Common myeloid progenitor, CD34-positive (primary cell): ENCODE results near the gene TPGS1.
A peak's percentile ranks its signal among the peaks of the same experiment; 100 is the strongest.

ENCODE experiments used
- CTCF ChIA-PET: fragments of 350-600 bp; sonication (Branson Sonifier 250); formaldehyde crosslinking; loops from one replicate; lab custom pipeline; 2021; ENCODE audit warnings: antibody characterized with exemption; lab: Charles Lee
- POLR2A ChIA-PET: fragments of 350-600 bp; sonication (Branson Sonifier 250); formaldehyde crosslinking; loops from one replicate; lab custom pipeline; 2021; ENCODE audit warnings: antibody characterized with exemption; lab: Charles Lee
- DNase-seq, 3 donors: peaks; one replicate each; pipeline versions ENCODE4 v3.0.0 to v3.0.0-alpha.2; 2013
- H3K27ac ChIP-seq, 2 experiments: 1 replicate in 1 of 2; 2 replicates in 1 of 2; pipeline ENCODE4 v1.7.0; 2013; ENCODE audit warnings: inconsistent platforms in 2 of 2, low read length in 2 of 2, mild to moderate bottlenecking in 2 of 2, low read depth in 1 of 2, moderate library complexity in 1 of 2; ENCODE audit not compliant: severe bottlenecking in 2 of 2, insufficient read depth in 1 of 2, poor library complexity in 1 of 2
- H3K27me3 ChIP-seq, 5 experiments: replicated peaks in 2 of 5; 1 replicate in 3 of 5; 2 replicates in 2 of 5; pipeline versions ENCODE4 v1.6.1 to v1.7.0; 2013; ENCODE audit warnings: low read length in 4 of 5, mild to moderate bottlenecking in 2 of 5, moderate library complexity in 2 of 5, inconsistent platforms in 1 of 5; ENCODE audit not compliant: insufficient read depth in 5 of 5, control insufficient read depth in 4 of 5
- H3K36me3 ChIP-seq, 4 experiments: 1 replicate in 2 of 4; 2 replicates in 2 of 4; pipeline versions ENCODE4 v1.6.1 to v1.7.0; 2013; ENCODE audit warnings: low read length in 3 of 4, control low read depth in 1 of 4, mild to moderate bottlenecking in 1 of 4; ENCODE audit not compliant: control insufficient read depth in 4 of 4, insufficient read depth in 4 of 4
- H3K4me1 ChIP-seq, 4 experiments: 1 replicate in 3 of 4; 2 replicates in 1 of 4; pipeline versions ENCODE4 v1.6.1 to v1.7.1; 2013; ENCODE audit warnings: low read length in 3 of 4, mild to moderate bottlenecking in 3 of 4, control low read depth in 1 of 4, inconsistent platforms in 1 of 4, moderate library complexity in 1 of 4; ENCODE audit not compliant: control insufficient read depth in 4 of 4, insufficient read depth in 4 of 4; ENCODE audit errors: control extremely low read depth in 1 of 4
- H3K4me3 ChIP-seq, 7 experiments: 1 replicate in 4 of 7; 2 replicates in 3 of 7; pipeline versions ENCODE4 v1.5.1 to v1.7.0; 2013; ENCODE audit warnings: mild to moderate bottlenecking in 7 of 7, low read length in 6 of 7, moderate library complexity in 6 of 7, inconsistent platforms in 2 of 7, low read depth in 2 of 7, control low read depth in 1 of 7; ENCODE audit not compliant: insufficient read depth in 4 of 7, control insufficient read depth in 1 of 7; ENCODE audit errors: extremely low read depth in 1 of 7
- H3K9me3 ChIP-seq, 5 experiments: 1 replicate in 4 of 5; 2 replicates in 1 of 5; pipeline versions ENCODE4 v1.6.1 to v1.7.1; 2013; ENCODE audit warnings: low read length in 4 of 5, mild to moderate bottlenecking in 2 of 5, inconsistent platforms in 1 of 5, low read depth in 1 of 5, moderate library complexity in 1 of 5; ENCODE audit not compliant: control insufficient read depth in 4 of 5, insufficient read depth in 2 of 5; ENCODE audit errors: control extremely low read depth in 1 of 5
- WGBS: methylation state at CpG from one replicate; pipeline ENCODE4 v1.1.5; 2013; ENCODE audit not compliant: insufficient coverage; 5-methylcytosine and 5-hydroxymethylcytosine counted together

The TPGS1 gene

DNA sequence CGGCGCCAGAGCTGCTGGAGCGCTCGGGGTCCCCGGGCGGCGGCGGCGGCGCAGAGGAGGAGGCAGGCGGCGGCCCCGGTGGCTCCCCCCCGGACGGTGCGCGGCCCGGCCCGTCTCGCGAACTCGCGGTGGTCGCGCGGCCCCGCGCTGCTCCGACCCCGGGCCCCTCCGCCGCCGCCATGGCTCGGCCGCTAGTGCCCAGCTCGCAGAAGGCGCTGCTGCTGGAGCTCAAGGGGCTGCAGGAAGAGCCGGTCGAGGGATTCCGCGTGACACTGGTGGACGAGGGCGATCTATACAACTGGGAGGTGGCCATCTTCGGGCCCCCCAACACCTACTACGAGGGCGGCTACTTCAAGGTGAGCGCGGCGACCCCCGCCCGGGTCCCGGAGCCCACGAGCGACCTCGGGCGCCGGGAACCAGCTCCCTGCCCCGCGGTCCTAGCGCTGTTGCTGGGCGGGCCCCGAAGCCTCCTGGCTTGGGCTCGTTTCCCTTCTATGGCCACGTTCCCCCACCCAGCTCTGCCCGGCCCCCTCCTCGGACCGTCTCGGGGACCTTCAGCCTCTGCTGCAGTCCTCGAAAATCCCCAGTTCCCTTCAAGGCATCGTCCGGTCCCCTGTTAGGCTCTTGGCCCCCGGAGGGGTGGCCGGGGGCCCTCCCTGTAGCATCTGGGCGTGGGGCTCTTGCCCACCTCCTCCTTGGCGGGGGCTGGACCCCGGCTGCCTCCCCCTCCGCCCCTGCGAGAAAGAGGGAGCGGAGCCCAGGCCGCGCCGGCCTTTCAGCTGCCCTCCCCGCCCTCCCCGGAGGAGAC is 24.7 kb downstream of the TPGS1 start, which contains the start of gene CDC34:
Gene CDC34, plus strand, starts transcription at position 8 of the 808 bp plus-strand sequence. Its CDS starts 172 bp downstream, at position 180.
- Histone ChIP-seq H3K9me3 (no peaks in the 10 kb centered on the region), H3K36me3 (peaks cover 4 to 20% (median 12%) of the 10 kb centered on the region in 4 experiments), H3K4me1 (peaks cover 0 to 28% (median 22%) of the 10 kb centered on the region in 4 experiments), H3K4me3 (peak within 1 kb of the TSS; percentile 75 to 90 (median 89)), H3K27ac (peak within 1 kb of the TSS; percentile 72 to 90), H3K27me3 (no peaks in the 10 kb centered on the region)
- ChIA-PET POLR2A (interaction anchor here (0.6 to 1.9 kb wide), 4 partner anchors 21 to 54 kb away, joined by 3 to 10 read pairs (median 4); partner anchors contain the start of gene BSG), CTCF (interaction anchor here (1.2 to 6.0 kb wide), 4 partner anchors 11 to 25 kb away, joined by 3 to 56 read pairs (median 6); partner anchors contain the start of gene TPGS1)
- under 1% methylated on average over 63 of the region's 84 CpGs for WGBS
- peak in 1 of 3 donors; percentile 18 for DNase-seq

DNA sequence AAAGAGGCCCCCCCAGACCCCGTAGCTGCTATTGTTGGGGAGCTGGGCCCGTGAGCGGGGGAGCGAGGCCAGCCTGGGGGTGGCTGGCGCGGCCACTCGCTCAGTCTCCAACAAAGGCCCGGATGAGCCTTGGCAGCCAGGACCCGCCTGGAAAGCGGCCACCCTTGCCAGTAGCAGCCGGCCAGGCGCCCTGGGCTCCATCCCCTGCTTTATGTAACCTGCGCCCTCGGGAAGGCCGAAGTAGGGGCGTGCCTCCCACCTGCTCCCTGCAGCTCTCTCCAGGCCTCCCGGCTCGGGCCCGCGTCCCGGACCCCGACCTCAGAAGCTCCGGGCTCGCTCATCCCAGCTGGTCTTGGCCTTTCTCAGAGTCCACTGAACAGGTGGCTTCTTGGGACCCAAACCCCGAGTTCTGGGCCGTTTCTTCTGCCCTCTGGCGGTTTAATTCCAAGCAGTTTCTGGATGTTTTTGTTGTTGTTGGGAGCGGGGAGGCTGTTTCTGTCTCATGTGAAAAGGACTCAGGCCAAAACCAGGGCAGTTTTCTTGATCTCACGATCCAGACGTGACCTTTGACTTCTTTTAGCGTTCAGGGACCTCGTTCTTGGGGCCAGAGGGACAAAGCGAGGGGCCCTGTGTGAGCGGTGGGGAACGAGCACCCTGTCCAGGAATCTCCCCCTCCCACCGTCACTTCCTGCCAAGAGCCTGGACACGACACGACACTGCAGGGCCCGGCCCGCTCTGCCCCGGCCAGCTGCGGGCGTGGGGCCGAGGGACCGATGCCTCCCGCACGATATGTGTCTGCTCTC is 25.5 kb downstream of the TPGS1 start:
- H3K9me3 ChIP-seq = no peaks in the 10 kb centered on the region
- peaks cover 5 to 23% (median 15%) of the 10 kb centered on the region in 4 experiments for H3K36me3 ChIP-seq
- WGBS = 1% methylated on average over 43 of the region's 47 CpGs
- peaks cover 0 to 28% (median 22%) of the 10 kb centered on the region in 4 experiments for H3K4me1 ChIP-seq
- ChIA-PET POLR2A (interaction anchor here (1.0 to 1.9 kb wide), 3 partner anchors 22 to 23 kb away, joined by 3 to 10 read pairs (median 6); no protein-coding TSS in a partner anchor), CTCF (interaction anchor here (1.0 to 6.0 kb wide), 5 partner anchors 10 to 36 kb away, joined by 3 to 56 read pairs (median 5); partner anchors contain the start of gene TPGS1)
- H3K4me3 ChIP-seq = peak overlapping the region; percentile 75 to 90 (median 87)
- peak overlapping the region; percentile 72 to 90 for H3K27ac ChIP-seq
- peak; percentile 63 to 78 (median 78) for DNase-seq
- H3K27me3 ChIP-seq = no peaks in the 10 kb centered on the region

DNA sequence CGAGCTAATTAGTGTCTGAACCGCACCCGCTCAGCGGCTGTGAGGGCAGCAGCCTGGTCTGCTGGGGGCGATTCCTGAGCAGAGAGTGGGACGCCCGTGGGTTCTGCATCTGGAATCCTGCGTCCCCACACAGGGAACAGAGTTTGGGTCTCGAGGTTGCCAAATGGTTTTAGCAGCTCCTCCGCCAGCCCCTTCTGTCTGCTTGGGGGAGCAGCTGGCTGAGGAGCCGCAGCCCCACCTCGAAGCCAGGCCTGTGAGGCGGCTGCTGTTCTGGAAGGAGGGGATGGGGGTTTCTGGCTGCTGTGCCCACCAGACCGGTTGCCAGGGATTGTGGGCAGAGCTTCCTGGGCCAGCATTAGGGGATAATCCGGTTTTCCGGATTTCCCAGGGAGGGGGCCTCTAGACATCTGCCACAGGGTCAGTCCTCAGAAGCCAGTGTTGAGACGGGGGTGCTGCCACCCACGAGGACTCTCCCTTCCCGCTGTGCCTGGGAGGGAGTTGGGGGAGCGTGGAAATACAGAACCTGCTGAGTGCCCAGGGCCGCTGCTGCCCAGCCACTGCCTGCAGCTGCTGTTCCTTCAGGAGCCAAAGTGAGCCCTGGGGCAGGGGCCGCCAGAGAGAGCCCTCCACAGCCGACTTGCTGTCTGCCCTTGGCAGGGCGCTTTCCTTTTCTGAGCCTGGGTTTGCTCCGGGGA is 26.2 kb downstream of the TPGS1 start:
- Histone ChIP-seq H3K27ac (peak overlapping the region; percentile 72 to 90), H3K27me3 (no peaks in the 10 kb centered on the region), H3K4me3 (peak overlapping the region; percentile 75 to 90 (median 87)), H3K4me1 (peaks cover 0 to 28% (median 22%) of the 10 kb centered on the region in 4 experiments), H3K9me3 (no peaks in the 10 kb centered on the region), H3K36me3 (peaks cover 8 to 29% (median 21%) of the 10 kb centered on the region in 4 experiments)
- WGBS = 60% methylated on average over 24 of the region's 25 CpGs
- no peak for DNase-seq
- POLR2A ChIA-PET = interaction anchor here (1.0 to 1.3 kb wide), 2 partner anchors 22 to 23 kb away, joined by 3 to 6 read pairs; no protein-coding TSS in a partner anchor
- CTCF ChIA-PET = interaction anchor here (1.0 to 6.0 kb wide), 4 partner anchors 9 to 35 kb away, joined by 3 to 56 read pairs (median 4); no protein-coding TSS in a partner anchor

DNA sequence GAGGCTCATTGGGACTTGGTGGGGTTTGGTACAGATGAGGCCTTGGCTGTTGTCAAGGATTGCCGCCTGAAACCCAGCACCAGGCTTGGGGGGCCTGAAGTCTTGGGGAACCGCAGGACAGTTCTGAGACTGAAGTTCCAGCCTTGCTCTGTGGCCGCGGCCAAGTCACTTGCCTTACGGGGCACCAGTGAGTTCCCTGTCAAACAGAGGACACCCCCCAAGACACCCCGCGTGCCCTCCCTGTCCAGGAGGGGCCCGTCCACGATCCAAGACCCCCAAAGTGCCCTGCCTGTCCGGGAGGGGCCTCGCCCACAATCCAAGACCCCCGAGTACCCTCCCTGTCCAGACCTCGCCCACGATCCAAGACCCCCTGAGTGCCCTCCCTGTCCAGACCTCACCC is 26.8 kb downstream of the TPGS1 start:
- CTCF ChIA-PET = interaction anchor here (2.2 kb wide), 1 partner anchor 8 kb away, joined by 6 read pairs; no protein-coding TSS in a partner anchor
- no peaks in the 10 kb centered on the region for H3K9me3 ChIP-seq
- H3K4me1 ChIP-seq = peaks cover 0 to 28% (median 22%) of the 10 kb centered on the region in 4 experiments
- peak overlapping the region in 1 of 2 experiments; percentile 90 for H3K27ac ChIP-seq
- peaks cover 9 to 35% (median 26%) of the 10 kb centered on the region in 4 experiments for H3K36me3 ChIP-seq
- POLR2A ChIA-PET = no interaction called here
- no peak overlapping the region for H3K4me3 ChIP-seq
- H3K27me3 ChIP-seq = no peaks in the 10 kb centered on the region
- peak in 2 of 3 donors; percentile 16 to 20 for DNase-seq
- WGBS = 93% methylated on average over 7 of the region's 14 CpGs

DNA sequence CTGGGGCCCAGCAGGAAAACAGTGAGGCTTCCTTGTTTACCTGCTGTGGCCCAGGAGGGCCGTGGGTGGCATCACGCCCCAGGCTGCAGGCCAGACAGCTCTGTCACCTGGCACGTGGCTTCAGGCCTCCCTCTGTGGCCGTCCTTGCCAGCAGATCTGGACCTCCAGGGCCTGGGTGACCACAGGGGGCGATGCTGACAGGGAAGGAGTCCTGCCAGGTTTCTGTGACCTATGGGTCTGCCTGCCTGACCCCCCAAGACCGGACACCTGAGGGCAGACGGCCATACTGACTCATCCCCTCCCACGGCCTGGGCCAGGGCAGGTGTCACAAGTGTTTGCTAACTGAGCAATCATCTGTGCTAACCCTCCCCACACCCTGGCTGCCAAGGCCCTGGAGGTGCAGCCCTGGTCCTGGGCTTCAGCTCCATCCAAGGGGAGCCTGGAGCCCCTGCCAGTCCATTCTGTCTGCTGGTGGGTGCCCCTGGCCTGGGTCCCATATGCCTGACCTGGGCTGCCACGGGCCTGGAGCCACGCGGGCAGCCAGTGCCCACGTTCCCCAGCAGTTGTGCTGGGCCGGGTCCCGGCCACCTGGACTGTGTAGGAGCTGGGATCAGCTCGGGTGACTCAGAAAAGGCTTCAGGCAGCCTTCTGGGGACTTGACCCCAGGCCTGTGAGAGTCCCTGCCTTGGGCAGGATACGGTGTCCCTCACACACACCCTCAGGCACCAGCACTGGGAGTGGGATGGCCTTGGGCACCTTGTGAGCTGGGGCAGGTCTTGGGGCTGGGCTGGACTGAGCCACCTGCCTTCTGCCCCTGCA is 27.9 kb downstream of the TPGS1 start:
- peaks cover 0 to 27% (median 22%) of the 10 kb centered on the region in 4 experiments for H3K4me1 ChIP-seq
- WGBS = 95% methylated on average over 12 of the region's 16 CpGs
- POLR2A ChIA-PET = no interaction called here
- no peaks in the 10 kb centered on the region for H3K27me3 ChIP-seq
- CTCF ChIA-PET = no interaction called here
- H3K4me3 ChIP-seq = no peak overlapping the region
- no peak overlapping the region for H3K27ac ChIP-seq
- H3K9me3 ChIP-seq = no peaks in the 10 kb centered on the region
- no peak for DNase-seq
- H3K36me3 ChIP-seq = peaks cover 9 to 41% (median 30%) of the 10 kb centered on the region in 4 experiments
